GM12878 (cell line): ENCODE measurements around the gene CDKL2. TPM values are rescaled to one million over a fixed set of nuclear protein-coding genes. Genes with fewer than 3 reads are reported as not detected.

ENCODE experiments used
- ATAC-seq: fragments of 200-7000 bp; cut with Tn5 transposase; 3 replicates; pipeline ENCODE4 v1.9.1; 2020; ENCODE audit warnings: mild to moderate bottlenecking, moderate library complexity
- BruUV-seq: library from RNA; stranded (reverse); fragments of 400-500 nt; replicated peaks from 2 replicates; lab custom pipeline; 2021; lab: Mats Ljungman, UMichigan
- CTCF ChIA-PET: fragments of 300-600 bp; sonication (Branson Sonifier 250); formaldehyde crosslinking; extraction: SDS; loops from one replicate; lab custom pipeline; 2021; ENCODE audit warnings: inconsistent platforms; lab: Yijun Ruan, JAX
- POLR2A ChIA-PET: fragments of 350-600 bp; formaldehyde crosslinking; extraction: SDS; loops from one replicate; lab custom pipeline; 2021; ENCODE audit warnings: inconsistent platforms; lab: Charles Lee
- RAD21 ChIA-PET: fragments of 300-600 bp; sonication (Branson Sonifier 250); formaldehyde crosslinking; loops from one replicate; lab custom pipeline; 2023; ENCODE audit warnings: antibody characterized with exemption; ENCODE audit not compliant: unreplicated experiment; lab: Charles Lee
- SMC1A ChIA-PET: fragments of 300-600 bp; sonication (Branson Sonifier 250); formaldehyde crosslinking; loops from one replicate; lab custom pipeline; 2023; ENCODE audit not compliant: unreplicated experiment, uncharacterized antibody; lab: Charles Lee
- DNase-seq: peaks from one replicate; pipeline ENCODE4 v3.0.0-alpha.2; 2011; ENCODE audit warnings: low read depth, low spot score
- FAIRE-seq: peaks from 3 replicates; lab custom pipeline; 2011; peaks lifted over from hg19 to GRCh38; lab: Jason Lieb, UNC
- H2AFZ ChIP-seq: 2 replicates; pipeline ENCODE4 v1.6.0; 2011; ENCODE audit warnings: low read depth, low read length, control low read depth; ENCODE audit not compliant: control insufficient read depth
- H3K27ac ChIP-seq: 2 replicates; pipeline ENCODE4 v1.5.1; 2011; ENCODE audit warnings: control low read depth; ENCODE audit not compliant: control insufficient read depth, insufficient read depth
- H3K27me3 ChIP-seq, 2 experiments: replicated peaks in 1 of 2; 2 replicates each; pipeline versions ENCODE4 v1.6.0 to v1.6.1; 2011; ENCODE audit warnings: low read length in 1 of 2; ENCODE audit not compliant: control insufficient read depth in 2 of 2, insufficient read depth in 2 of 2
- H3K36me3 ChIP-seq, 2 experiments: 2 replicates each; pipeline ENCODE4 v1.5.1; 2011; ENCODE audit warnings: low read length in 1 of 2; ENCODE audit not compliant: control insufficient read depth in 2 of 2, insufficient read depth in 2 of 2
- H3K4me1 ChIP-seq: 2 replicates; pipeline ENCODE4 v1.6.1; 2011; ENCODE audit warnings: mild to moderate bottlenecking, low read length, moderate library complexity, mixed read lengths; ENCODE audit not compliant: control insufficient read depth, insufficient read depth
- H3K4me2 ChIP-seq: 2 replicates; pipeline ENCODE4 v1.6.0; 2011; ENCODE audit warnings: control low read depth; ENCODE audit not compliant: control insufficient read depth, insufficient read depth
- H3K4me3 ChIP-seq: fragments of 200-600 bp; sonication (generic); 2 replicates; pipeline ENCODE4 v1.5.1; 2016
- H3K79me2 ChIP-seq: 2 replicates; pipeline ENCODE4 v1.6.0; 2011; ENCODE audit warnings: low read length; ENCODE audit not compliant: control insufficient read depth, insufficient read depth
- H3K9ac ChIP-seq: 2 replicates; pipeline ENCODE4 v1.8.0; 2011; ENCODE audit warnings: low read length, control low read depth, mixed read lengths; ENCODE audit not compliant: control insufficient read depth, insufficient read depth
- H3K9me3 ChIP-seq: replicated peaks from 3 replicates; pipeline ENCODE4 v1.5.1; 2011; ENCODE audit warnings: mild to moderate bottlenecking, low read length; ENCODE audit not compliant: control insufficient read depth, insufficient read depth
- H4K20me1 ChIP-seq: 2 replicates; pipeline ENCODE4 v1.6.0; 2011; ENCODE audit not compliant: control insufficient read depth, insufficient read depth
- BMI1 ChIP-seq: fragments of 450-650 bp; IDR thresholded peaks from 2 replicates; pipeline ENCODE4 v1.6.1; 2016; ENCODE audit warnings: mild to moderate bottlenecking, moderate library complexity, borderline replicate concordance
- CBFB ChIP-seq: IDR thresholded peaks from 2 replicates; pipeline ENCODE4 v1.6.1; 2016; ENCODE audit warnings: antibody characterized with exemption, low read depth
- CREM ChIP-seq: IDR thresholded peaks from 2 replicates; pipeline ENCODE4 v1.6.1; 2014; ENCODE audit warnings: antibody characterized with exemption, low read depth
- DPF2 ChIP-seq: fragments of 450-650 bp; IDR thresholded peaks from 2 replicates; pipeline ENCODE4 v1.6.1; 2017; ENCODE audit warnings: mild to moderate bottlenecking
- E2F4 ChIP-seq: IDR thresholded peaks from 2 replicates; pipeline ENCODE4 v1.6.1; 2012; ENCODE audit warnings: low read depth, low read length, improper control_type of control experiment
- IKZF2 ChIP-seq, 2 experiments: fragments of 450-650 bp; IDR thresholded peaks; 2 replicates each; pipeline ENCODE4 v1.6.1; 2017; ENCODE audit warnings: mild to moderate bottlenecking in 2 of 2, moderate library complexity in 2 of 2
- KAT2A ChIP-seq: conservative IDR thresholded peaks from 2 replicates; pipeline ENCODE4 v1.6.1; 2011; ENCODE audit warnings: low read depth, low read length; ENCODE audit not compliant: control insufficient read depth
- MYC ChIP-seq: IDR thresholded peaks from 2 replicates; pipeline ENCODE4 v1.6.1; 2011; ENCODE audit warnings: mild to moderate bottlenecking, low read length, moderate library complexity, inconsistent platforms; ENCODE audit not compliant: insufficient read depth, insufficient replicate concordance, insufficient read length, severe bottlenecking
- NR2C1 ChIP-seq: fragments of 450-650 bp; IDR thresholded peaks from 2 replicates; pipeline ENCODE4 v1.6.1; 2017; ENCODE audit warnings: antibody characterized with exemption, mild to moderate bottlenecking, moderate library complexity
- NRF1 ChIP-seq: conservative IDR thresholded peaks from 2 replicates; pipeline ENCODE4 v1.6.1; 2011; ENCODE audit warnings: mild to moderate bottlenecking, low read depth, low read length, improper control_type of control experiment
- SUPT20H ChIP-seq: IDR thresholded peaks from 2 replicates; pipeline ENCODE4 v1.6.1; 2011; ENCODE audit warnings: low read depth, mild to moderate bottlenecking, low read length, moderate library complexity, borderline replicate concordance; ENCODE audit not compliant: control insufficient read depth
- YY1 ChIP-seq: IDR thresholded peaks from 2 replicates; pipeline ENCODE4 v1.6.1; 2011; ENCODE audit warnings: low read depth, mild to moderate bottlenecking, low read length
- ZNF24 ChIP-seq: fragments of 450-650 bp; IDR thresholded peaks from 2 replicates; pipeline ENCODE4 v1.6.1; 2017; ENCODE audit warnings: antibody characterized with exemption, mild to moderate bottlenecking
- ZNF274 ChIP-seq: IDR thresholded peaks from one replicate; pipeline ENCODE4 v1.8.0; 2011; ENCODE audit not compliant: insufficient read length, insufficient read depth
- ZNF622 ChIP-seq: fragments of 450-650 bp; IDR thresholded peaks from 2 replicates; pipeline ENCODE4 v1.6.1; 2017; ENCODE audit warnings: mild to moderate bottlenecking, inconsistent platforms
- ZNF687 ChIP-seq: fragments of 450-650 bp; IDR thresholded peaks from 2 replicates; pipeline ENCODE4 v1.6.1; 2017; ENCODE audit warnings: mild to moderate bottlenecking, moderate library complexity
- WGBS: methylation state at CpG from one replicate; pipeline ENCODE4 v1.1.6; 2016; ENCODE audit warnings: low lambda C conversion rate; ENCODE audit not compliant: insufficient replicate concordance, insufficient coverage; ENCODE audit errors: missing lambda C conversion rate; 5-methylcytosine and 5-hydroxymethylcytosine counted together
- in situ Hi-C: fragments of 300-500 bp; cut with MboI; formaldehyde crosslinking; loops from 9 replicates; pipeline ENCODE4 v1.14.3; 2018; ENCODE audit warnings: mixed read lengths
- intact Hi-C: fragments of 100-400 bp; cut with micrococcal nuclease; formaldehyde crosslinking; loops from one replicate; pipeline ENCODE4 v1.14.2; 2022; ENCODE audit not compliant: unreplicated experiment
- polyA plus RNA-seq, 11 experiments: library from polyadenylated mRNA; depleted of rRNA in 4 of 11; unstranded in 6 of 11; stranded (reverse) in 5 of 11; fragments of >200 nt; fragmentation: Nextera tagmentation in 4 of 11; fragmentation: Illumina TruSeq in 1 of 11; extraction: Ambion mirVana in 4 of 11; extraction: Trizol in 1 of 11; gene quantifications; 1 replicate in 1 of 11; 2 replicates in 10 of 11; pipeline versions ENCODE4 v1.2.1 to v1.2.3, GENCODE V29; 2011 to 2016; ENCODE audit warnings: inconsistent platforms in 2 of 11, missing spikeins in 2 of 11, low read depth in 1 of 11
- total RNA-seq, 4 experiments: library from RNA; depleted of rRNA in 3 of 4; stranded (reverse); fragments of >200 nt in 3 of 4; fragmentation: Illumina TruSeq in 1 of 4; extraction: Trizol in 1 of 4; gene quantifications; 2 replicates each; pipeline versions ENCODE4 v1.2.1 to v1.2.3, GENCODE V29; 2013 to 2021

CDKL2 gene
- total and polyA plus RNA-seq, 10 of the 15 experiments (the other 5 are each of a cell fraction or from before 2014, with no cell fraction given), result 0.05 to 0.24 (median 0.06) TPM; not detected in 7

- SMC1A ChIA-PET, result no interaction called here
- FAIRE-seq, result no peak
- no peaks in the 10 kb centered on the region for H4K20me1 ChIP-seq
- no peak for TF ChIP-seq E2F4
- no peak for TF ChIP-seq KAT2A
- TF ChIP-seq IKZF2 (IDR thresholded peaks at IDR 0.05), result no peak
- no peak for TF ChIP-seq NR2C1
- no peak for TF ChIP-seq BMI1
- no peak for TF ChIP-seq ZNF687
- no peak for TF ChIP-seq ZNF622
- no peak for TF ChIP-seq SUPT20H
- no peak for TF ChIP-seq DPF2
- TF ChIP-seq NRF1, result no peak
- no peak for TF ChIP-seq CBFB
- no peak for TF ChIP-seq YY1
- TF ChIP-seq ZNF24, result no peak
- no peak for TF ChIP-seq MYC
- no peak for TF ChIP-seq CREM
- no peak for TF ChIP-seq ZNF274
- TF ChIP-seq, all 136 proteins: peak for 0
- Histone ChIP-seq H3K27ac (no peak overlapping the region), H3K36me3 (no peaks in the 10 kb centered on the region), H3K4me2 (no peak overlapping the region), H3K4me3 (no peak overlapping the region), H3K79me2 (no peaks in the 10 kb centered on the region), H3K9ac (no peak overlapping the region), H3K27me3 (no peaks in the 10 kb centered on the region), H3K9me3 (no peaks in the 10 kb centered on the region), H3K4me1 (no peaks in the 10 kb centered on the region), H2AFZ (no peak overlapping the region)
- RAD21 ChIA-PET, result no interaction called here
- DNase-seq (no peak), ATAC-seq (no peak)
- BruUV-seq, result no TSS peak
- POLR2A ChIA-PET, result interaction anchor here (0.6 kb wide), 1 partner anchor 286 kb away, joined by 4 read pairs; no protein-coding TSS in a partner anchor
- intact Hi-C loops (no loop called here), in situ Hi-C loops (no loop called here)
- CTCF ChIA-PET, result interaction anchor here (1.1 kb wide), 1 partner anchor 290 kb away, joined by 3 read pairs; no protein-coding TSS in a partner anchor
- WGBS, result 87% methylated on average over 4 of the region's 4 CpGs
Measured at GRCh38 chr4:75605928-75606327, 24.4 kb downstream of the CDKL2 start.
